ENCODE results near the gene SHD.
"Not testable (repeated sequence)": the region's sequence is repeated elsewhere in the genome, so short reads cannot be mapped to it uniquely, and the experiment has no call there.

GRCh38 chr19:4231521-4231920, 47.5 kb upstream of the SHD start:
- not testable (repeated sequence) for TF ChIP-seq RAD21 (CRISPR knock-in tag; conservative IDR thresholded peaks at IDR 0.05 in 1 of 2, IDR thresholded peaks at IDR 0.05 in 1 of 2); ZZZ3 (IDR thresholded peaks at IDR 0.05); ZBTB26 (CRISPR knock-in tag; IDR thresholded peaks at IDR 0.05); ATF3 (IDR thresholded peaks at IDR 0.05); ATF3 (CRISPR knock-in tag; conservative IDR thresholded peaks at IDR 0.05); DPF2 (IDR thresholded peaks at IDR 0.05)
